Measurements from ENCODE around the gene CXorf58.
"Not testable (repeated sequence)": the region's sequence is repeated elsewhere in the genome, so short reads cannot be mapped to it uniquely, and the experiment has no call there.

The CXorf58 gene

DNA sequence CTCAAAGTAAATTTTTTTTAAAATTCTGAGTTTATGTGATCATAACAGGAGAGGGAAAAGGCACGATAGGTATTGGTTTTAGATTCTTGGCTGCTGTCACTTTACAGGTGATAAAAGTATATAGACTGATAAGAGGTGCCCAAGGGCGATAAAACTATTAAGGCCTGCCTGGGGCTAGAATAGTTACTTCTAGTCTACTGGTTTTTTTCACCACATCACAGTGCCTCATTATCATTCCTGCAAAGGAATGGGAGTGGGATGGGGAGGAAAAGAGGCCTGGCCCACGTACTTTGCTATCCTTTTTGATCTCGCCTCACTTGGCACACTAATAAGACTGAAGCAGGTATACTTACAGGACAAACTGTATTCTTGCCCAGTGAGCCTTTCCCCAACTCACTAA, 46.6 kb downstream of the CXorf58 start:
- TF ChIP-seq ZFX (IDR thresholded peaks at IDR 0.05; ENCODE audit: borderline replicate concordance) = no peak
- TF ChIP-seq, protein P1, sequence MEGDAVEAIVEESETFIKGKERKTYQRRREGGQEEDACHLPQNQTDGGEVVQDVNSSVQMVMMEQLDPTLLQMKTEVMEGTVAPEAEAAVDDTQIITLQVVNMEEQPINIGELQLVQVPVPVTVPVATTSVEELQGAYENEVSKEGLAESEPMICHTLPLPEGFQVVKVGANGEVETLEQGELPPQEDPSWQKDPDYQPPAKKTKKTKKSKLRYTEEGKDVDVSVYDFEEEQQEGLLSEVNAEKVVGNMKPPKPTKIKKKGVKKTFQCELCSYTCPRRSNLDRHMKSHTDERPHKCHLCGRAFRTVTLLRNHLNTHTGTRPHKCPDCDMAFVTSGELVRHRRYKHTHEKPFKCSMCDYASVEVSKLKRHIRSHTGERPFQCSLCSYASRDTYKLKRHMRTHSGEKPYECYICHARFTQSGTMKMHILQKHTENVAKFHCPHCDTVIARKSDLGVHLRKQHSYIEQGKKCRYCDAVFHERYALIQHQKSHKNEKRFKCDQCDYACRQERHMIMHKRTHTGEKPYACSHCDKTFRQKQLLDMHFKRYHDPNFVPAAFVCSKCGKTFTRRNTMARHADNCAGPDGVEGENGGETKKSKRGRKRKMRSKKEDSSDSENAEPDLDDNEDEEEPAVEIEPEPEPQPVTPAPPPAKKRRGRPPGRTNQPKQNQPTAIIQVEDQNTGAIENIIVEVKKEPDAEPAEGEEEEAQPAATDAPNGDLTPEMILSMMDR (IDR thresholded peaks at IDR 0.05) = no peak
- no peak overlapping the region for H3K27ac ChIP-seq

DNA sequence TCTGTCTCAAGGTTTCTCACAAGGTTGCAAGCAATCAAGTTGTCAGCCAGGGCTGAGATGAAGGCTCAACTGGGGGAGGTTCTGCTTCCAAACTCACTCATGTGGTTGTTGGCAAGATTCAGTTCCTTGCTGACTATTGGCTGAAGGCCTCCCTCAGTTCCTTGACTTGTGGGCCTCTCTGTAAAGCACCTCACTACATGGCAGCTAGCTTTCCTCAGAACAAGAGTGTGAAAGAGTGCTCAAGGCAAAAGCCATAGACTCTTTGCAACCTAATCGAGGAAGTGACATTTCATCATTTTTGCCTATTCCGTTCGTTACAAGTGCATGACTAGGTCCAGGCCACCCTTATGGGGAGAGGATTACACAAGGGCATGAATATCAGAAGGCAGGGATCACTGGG, 52.0 kb downstream of the CXorf58 start:
- H3K27ac ChIP-seq = no peak overlapping the region
- no peak for TF ChIP-seq ZFX (IDR thresholded peaks at IDR 0.05; ENCODE audit: borderline replicate concordance)

DNA sequence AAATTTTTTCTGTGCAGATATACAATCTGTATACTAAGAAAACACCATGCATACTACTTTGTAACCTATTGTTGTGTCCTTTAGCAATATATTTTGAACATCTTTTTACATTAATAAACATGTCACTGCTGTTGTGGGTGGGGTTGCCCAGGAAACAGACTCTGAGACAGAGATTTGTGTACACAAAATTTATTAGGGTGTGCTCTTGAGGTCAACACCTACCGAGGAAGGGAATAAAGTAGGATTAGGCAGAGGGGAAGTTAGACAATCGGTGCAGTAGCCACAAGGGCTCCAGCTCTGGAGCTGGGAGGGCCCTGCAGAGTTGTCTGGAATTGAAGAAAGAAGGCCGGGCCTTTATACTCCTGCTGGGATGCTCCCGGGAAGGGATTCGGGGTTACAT, 56.4 kb downstream of the CXorf58 start:
- no peak for TF ChIP-seq ZFX (IDR thresholded peaks at IDR 0.05; ENCODE audit: borderline replicate concordance)
- TF ChIP-seq, protein P1 (IDR thresholded peaks at IDR 0.05) = no peak
- no peak overlapping the region for H3K27ac ChIP-seq

DNA sequence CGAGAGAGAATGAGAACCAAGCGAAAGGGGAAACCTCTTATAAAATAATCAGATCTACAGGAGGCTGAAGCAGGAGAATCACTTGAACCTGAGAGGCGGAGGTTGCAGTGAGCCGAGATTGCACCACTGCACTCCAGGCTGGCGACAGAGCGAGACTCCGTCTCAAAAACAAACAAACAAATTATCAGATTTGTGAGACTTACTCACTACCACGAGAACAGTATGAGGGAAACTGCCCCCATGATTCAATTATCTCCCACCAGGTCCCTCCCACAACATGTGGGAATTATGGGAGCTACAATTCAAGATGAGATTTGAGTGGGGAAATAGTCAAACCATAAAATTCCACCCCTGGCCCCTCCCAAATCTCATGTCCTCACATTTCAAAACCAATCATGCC, 57.8 kb downstream of the CXorf58 start:
- not testable (repeated sequence) for H3K27ac ChIP-seq

DNA sequence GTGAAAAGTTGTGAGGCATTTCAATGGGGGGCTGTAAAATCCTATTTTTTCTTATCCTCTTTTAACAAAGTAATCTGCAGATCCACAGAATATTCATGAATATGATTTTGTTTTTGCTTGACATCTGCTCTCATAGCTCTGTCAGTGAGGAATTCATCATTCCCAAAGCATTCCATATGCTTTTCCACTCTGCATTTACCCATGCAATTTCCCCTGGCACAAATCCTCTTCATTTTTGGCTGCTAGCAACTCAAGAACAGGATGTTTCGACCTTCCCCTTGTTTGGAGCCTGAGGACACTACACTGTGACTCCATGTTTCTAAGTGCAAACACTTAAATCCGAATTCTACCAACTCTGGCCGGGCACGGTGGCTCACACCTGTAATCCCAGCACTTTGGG, 70.7 kb downstream of the CXorf58 start:
- TF ChIP-seq, protein P1 (IDR thresholded peaks at IDR 0.05) = no peak
- TF ChIP-seq ZFX (IDR thresholded peaks at IDR 0.05; ENCODE audit: borderline replicate concordance) = no peak
- no peak overlapping the region for H3K27ac ChIP-seq

DNA sequence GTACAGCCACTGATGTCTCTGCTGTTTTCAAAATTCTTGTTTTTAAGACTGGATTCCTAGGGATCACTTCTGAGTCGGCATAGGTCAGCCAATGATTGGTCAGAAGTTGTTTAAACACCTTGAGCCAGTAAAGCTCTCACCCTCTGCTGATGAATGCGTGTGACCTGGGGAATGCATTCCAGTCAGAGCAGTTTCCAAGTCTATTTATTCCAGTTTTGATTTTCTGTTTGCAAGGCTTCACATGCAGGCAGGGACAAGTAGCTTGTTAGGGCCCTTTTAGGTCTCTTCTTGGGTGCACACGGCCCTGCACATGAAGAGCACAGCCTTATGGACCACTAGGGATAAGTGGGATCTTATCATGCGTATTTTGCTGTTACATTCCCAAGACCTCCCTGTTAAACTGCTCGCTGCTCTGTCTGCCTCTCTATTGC, 72.2 kb downstream of the CXorf58 start:
- no peak for TF ChIP-seq ZFX (IDR thresholded peaks at IDR 0.05; ENCODE audit: borderline replicate concordance)
- TF ChIP-seq, protein P1 (IDR thresholded peaks at IDR 0.05) = no peak
- no peak overlapping the region for H3K27ac ChIP-seq

DNA sequence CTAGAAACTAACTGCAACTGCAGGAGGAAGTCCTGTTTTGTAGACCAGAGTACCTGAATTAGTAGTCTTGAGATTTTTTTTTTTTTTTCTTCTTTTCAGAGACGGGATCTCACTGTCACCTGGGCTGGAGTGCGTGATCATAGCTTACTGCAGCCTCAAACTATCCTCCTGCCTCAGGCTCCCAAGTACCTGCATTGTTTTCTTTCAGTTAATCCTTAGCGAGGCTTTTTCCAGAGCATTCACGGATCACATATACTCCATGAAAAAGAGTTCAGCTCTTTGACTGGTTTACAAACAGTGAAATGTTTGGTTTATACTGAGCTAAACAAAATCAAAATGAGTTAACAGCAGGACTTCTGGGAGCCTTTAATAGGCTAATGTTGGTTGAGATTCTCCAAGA, 73.4 kb downstream of the CXorf58 start:
- H3K27ac ChIP-seq = no peak overlapping the region
- TF ChIP-seq, protein P1 (IDR thresholded peaks at IDR 0.05) = no peak
- TF ChIP-seq ZFX (IDR thresholded peaks at IDR 0.05; ENCODE audit: borderline replicate concordance) = no peak

DNA sequence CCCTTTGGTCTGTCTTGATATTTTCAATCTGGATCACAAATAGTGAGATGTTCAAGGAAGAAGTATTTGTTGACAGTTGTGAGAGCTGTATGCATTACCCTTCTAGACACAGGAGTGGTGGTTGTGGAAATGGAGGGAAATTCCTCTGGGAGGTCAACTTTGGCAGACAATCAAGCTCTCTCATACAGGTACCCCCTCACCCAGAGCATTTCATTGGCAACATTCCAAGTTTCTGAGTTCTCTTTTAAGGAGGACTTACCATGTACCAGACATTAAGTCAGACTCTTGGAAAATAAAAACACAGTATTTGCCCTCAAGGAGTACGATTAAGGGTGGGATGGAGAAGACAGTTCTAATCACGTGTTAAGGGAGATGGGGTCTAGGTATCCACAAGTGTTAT, 73.9 kb downstream of the CXorf58 start:
- no peak overlapping the region for H3K27ac ChIP-seq
- TF ChIP-seq ZFX (IDR thresholded peaks at IDR 0.05; ENCODE audit: borderline replicate concordance) = no peak
- TF ChIP-seq, protein P1 (IDR thresholded peaks at IDR 0.05) = no peak

Data from 22Rv1 (cell line).